Calu3 (cell line): ENCODE data around the gene IL1B. TPM values are rescaled to one million over a fixed set of nuclear protein-coding genes. Genes with fewer than 3 reads are reported as not detected.
A peak's percentile ranks its signal among the peaks of the same experiment; 100 is the strongest.

ENCODE experiments used
- BruUV-seq: library from RNA; stranded (reverse); fragments of 400-500 nt; replicated peaks from 2 replicates; lab custom pipeline; 2021; lab: Mats Ljungman, UMichigan
- CTCF ChIA-PET: fragments of 300-600 bp; sonication (Branson Sonifier 250); formaldehyde crosslinking; loops from one replicate; lab custom pipeline; 2022; ENCODE audit warnings: antibody characterized with exemption; lab: Charles Lee
- DNase-seq: peaks from one replicate; pipeline ENCODE4 v3.0.0; 2022
- H3K27ac Mint-ChIP-seq: one replicate; pipeline ENCODE4 v1.8.0; 2022; ENCODE audit warnings: mixed read lengths; ENCODE audit not compliant: unreplicated experiment
- H3K27me3 Mint-ChIP-seq: one replicate; pipeline ENCODE4 v1.8.0; 2022; ENCODE audit warnings: mixed read lengths; ENCODE audit not compliant: unreplicated experiment
- H3K36me3 Mint-ChIP-seq: one replicate; pipeline ENCODE4 v1.8.0; 2022; ENCODE audit warnings: mild to moderate bottlenecking, moderate library complexity, mixed read lengths; ENCODE audit not compliant: insufficient read depth, unreplicated experiment
- H3K4me1 Mint-ChIP-seq: one replicate; pipeline ENCODE4 v1.8.0; 2022; ENCODE audit warnings: mild to moderate bottlenecking, low read depth, mixed read lengths; ENCODE audit not compliant: unreplicated experiment
- H3K4me3 Mint-ChIP-seq: one replicate; pipeline ENCODE4 v1.8.0; 2022; ENCODE audit warnings: mild to moderate bottlenecking, low read depth, moderate library complexity, mixed read lengths; ENCODE audit not compliant: unreplicated experiment
- H3K9me3 Mint-ChIP-seq: one replicate; pipeline ENCODE4 v1.8.0; 2022; ENCODE audit warnings: low read depth, mixed read lengths; ENCODE audit not compliant: unreplicated experiment
- intact Hi-C: fragments of 100-400 bp; cut with micrococcal nuclease; formaldehyde crosslinking; loops from one replicate; pipeline ENCODE4 v1.10.0; 2022; ENCODE audit not compliant: unreplicated experiment
- total RNA-seq: library from RNA; stranded (reverse); gene quantifications from 2 replicates; pipeline ENCODE4 v1.2.3, GENCODE V29; 2022
- TF ChIP-seq, protein P1 (sequence below): fragments of 200-600 bp; IDR thresholded peaks from one replicate; pipeline ENCODE4 v1.8.0; 2022; ENCODE audit warnings: antibody characterized with exemption; ENCODE audit not compliant: unreplicated experiment

The IL1B gene
- total RNA-seq, 1 experiment from 2014 or later: 15.5 TPM

DNA sequence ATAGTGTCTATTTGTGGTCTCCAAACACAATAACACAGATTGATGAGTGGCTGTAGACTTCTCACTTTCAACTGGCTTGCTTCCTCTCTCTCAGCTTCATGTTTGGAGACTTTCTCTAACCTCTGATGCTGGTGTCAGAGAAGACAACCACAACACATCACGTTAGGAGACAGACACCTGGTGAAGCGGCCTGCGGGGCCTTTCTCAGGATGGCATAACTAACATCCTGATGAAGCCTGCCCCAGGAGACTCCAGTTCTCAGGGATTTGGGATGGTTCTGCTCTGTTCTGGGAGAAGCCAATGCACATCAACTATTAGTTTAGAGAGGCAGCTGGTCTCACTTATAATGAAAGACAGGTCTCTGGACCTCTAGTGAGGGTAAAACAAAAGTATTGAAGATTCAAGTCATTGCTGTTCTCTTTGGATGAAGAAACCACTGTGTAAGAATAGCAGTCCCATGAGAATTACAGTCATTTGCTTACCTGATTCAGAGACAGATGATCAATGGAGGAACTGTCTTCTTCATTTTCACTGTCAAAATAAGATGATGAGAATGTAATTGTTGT lies 54.3 kb downstream of the IL1B start:
- peak overlapping the region; percentile 68 for H3K4me3 Mint-ChIP-seq
- peaks cover 53% of the 10 kb centered on the region for H3K36me3 Mint-ChIP-seq
- TF ChIP-seq, protein P1, sequence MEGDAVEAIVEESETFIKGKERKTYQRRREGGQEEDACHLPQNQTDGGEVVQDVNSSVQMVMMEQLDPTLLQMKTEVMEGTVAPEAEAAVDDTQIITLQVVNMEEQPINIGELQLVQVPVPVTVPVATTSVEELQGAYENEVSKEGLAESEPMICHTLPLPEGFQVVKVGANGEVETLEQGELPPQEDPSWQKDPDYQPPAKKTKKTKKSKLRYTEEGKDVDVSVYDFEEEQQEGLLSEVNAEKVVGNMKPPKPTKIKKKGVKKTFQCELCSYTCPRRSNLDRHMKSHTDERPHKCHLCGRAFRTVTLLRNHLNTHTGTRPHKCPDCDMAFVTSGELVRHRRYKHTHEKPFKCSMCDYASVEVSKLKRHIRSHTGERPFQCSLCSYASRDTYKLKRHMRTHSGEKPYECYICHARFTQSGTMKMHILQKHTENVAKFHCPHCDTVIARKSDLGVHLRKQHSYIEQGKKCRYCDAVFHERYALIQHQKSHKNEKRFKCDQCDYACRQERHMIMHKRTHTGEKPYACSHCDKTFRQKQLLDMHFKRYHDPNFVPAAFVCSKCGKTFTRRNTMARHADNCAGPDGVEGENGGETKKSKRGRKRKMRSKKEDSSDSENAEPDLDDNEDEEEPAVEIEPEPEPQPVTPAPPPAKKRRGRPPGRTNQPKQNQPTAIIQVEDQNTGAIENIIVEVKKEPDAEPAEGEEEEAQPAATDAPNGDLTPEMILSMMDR: no peak
- H3K9me3 Mint-ChIP-seq: no peaks in the 10 kb centered on the region
- no peak for DNase-seq
- peak overlapping the region; percentile 31 for H3K27ac Mint-ChIP-seq
- H3K27me3 Mint-ChIP-seq: no peaks in the 10 kb centered on the region
- H3K4me1 Mint-ChIP-seq: peaks cover 44% of the 10 kb centered on the region
- no TSS peak for BruUV-seq
- CTCF ChIA-PET: no interaction called here
- intact Hi-C loops: no loop called here

Other genes with a start within 250 kb of the IL1B start
- gene SLC20A1, start 190.8 kb downstream of the IL1B start, total RNA-seq: 71.7 and 84.5 TPM in 2 replicates
- 10.1 and 13.6 TPM in 2 replicates for gene NT5DC4, start 115.8 kb downstream of the IL1B start, total RNA-seq
- gene CKAP2L, start 72.2 kb downstream of the IL1B start, total RNA-seq: 27.4 and 42.5 TPM in 2 replicates
- gene IL1A, start 52.3 kb downstream of the IL1B start, total RNA-seq: 6.4 and 14.4 TPM in 2 replicates
- gene IL37, start 74.4 kb upstream of the IL1B start, total RNA-seq: 1.9 and 2.0 TPM in 2 replicates
- 0.38 TPM in 1 of 2 replicates, not detected in the other for gene IL36G, start 141.2 kb upstream of the IL1B start, total RNA-seq
- not detected in 2 replicates for gene IL36A, start 168.7 kb upstream of the IL1B start, total RNA-seq
- gene IL36B, start 216.1 kb upstream of the IL1B start, total RNA-seq: not detected in 2 replicates
- gene IL36RN, start 222.4 kb upstream of the IL1B start, total RNA-seq: 0.12 and 0.22 TPM in 2 replicates
- gene IL1F10, start 231.2 kb upstream of the IL1B start, total RNA-seq: not detected in 2 replicates